Mammary microvascular endothelial cell (primary cell): ENCODE results near the gene SCN2B. TPM values are rescaled to one million over a fixed set of nuclear protein-coding genes. Genes with fewer than 3 reads are reported as not detected.

ENCODE experiments used
- total RNA-seq: library from RNA; depleted of rRNA; stranded (reverse); fragments of >200 nt; gene quantifications from 2 replicates; pipeline ENCODE4 v1.2.3, GENCODE V29; 2015

The SCN2B gene
- total RNA-seq, result not detected in 2 replicates

GRCh38 chr11:118175993-118176777, at the start of gene SCN2B:
Gene SCN2B, minus strand, starts transcription at chr11:118176639. Its CDS starts 208 bp downstream, at chr11:118176431.

DNA sequence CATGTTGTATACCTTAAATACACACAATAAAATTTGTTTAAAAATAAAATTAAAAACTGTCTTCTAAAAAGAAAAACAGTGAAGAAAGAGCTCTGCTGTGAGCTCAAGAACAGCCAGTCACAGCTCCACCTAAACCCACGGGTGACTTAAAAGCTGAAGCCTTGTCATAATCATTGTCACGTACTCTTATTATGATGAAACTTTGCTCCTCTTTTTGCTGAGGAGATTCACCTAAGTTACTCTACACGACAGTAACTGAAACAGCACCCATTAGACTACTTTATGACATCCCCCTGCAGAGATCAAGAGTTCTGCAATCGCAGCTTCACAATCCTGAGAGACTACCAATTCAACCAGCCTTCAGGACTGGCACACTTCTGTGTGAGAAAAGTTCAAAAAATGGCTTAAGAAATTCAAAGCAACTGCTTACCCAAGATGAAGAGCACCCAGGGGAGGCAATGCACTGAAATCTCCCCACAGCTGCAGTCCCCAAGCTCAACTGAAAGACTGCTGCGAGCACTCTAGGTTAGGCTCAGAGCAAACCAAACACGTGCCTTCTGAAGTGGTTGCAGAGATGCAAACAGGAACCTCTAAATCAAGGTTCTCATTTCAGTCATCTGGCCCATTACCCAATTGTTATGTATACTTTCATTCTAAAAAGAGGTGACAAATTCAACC, 48.2 kb upstream of the SCN2B start, which contains the start of gene JAML:
JAML (minus strand) TSS at position 501 of the 678 bp plus-strand sequence. CDS start 10,145 bp downstream, outside the sequence.

GRCh38 chr11:118152552-118153471, 23.6 kb downstream of the SCN2B start, which contains the start of gene SCN4B:
Gene SCN4B, minus strand, starts transcription at chr11:118152823. Its CDS starts 150 bp downstream, at chr11:118152673.

Other genes starting within 250 kb of the SCN2B start
- not detected in 2 replicates for gene TMPRSS13, start 247.2 kb downstream of the SCN2B start, total RNA-seq
- gene IL10RA, start 190.2 kb downstream of the SCN2B start, total RNA-seq, result 0.54 TPM in 1 of 2 replicates, not detected in the other
- gene TMPRSS4, start 99.6 kb downstream of the SCN2B start, total RNA-seq, result not detected in 2 replicates
- not detected in 2 replicates for gene SMIM35, start 89.7 kb downstream of the SCN2B start, total RNA-seq
- not detected in 2 replicates for gene SCN4B, start 23.8 kb downstream of the SCN2B start, total RNA-seq
- gene JAML, start 48.4 kb upstream of the SCN2B start, total RNA-seq, result not detected in 2 replicates
- gene MPZL3, start 75.7 kb upstream of the SCN2B start, total RNA-seq, result 7.3 and 8.4 TPM in 2 replicates
- gene MPZL2, start 87.7 kb upstream of the SCN2B start, total RNA-seq, result 129 and 135 TPM in 2 replicates
- gene CD3E, start 128.1 kb upstream of the SCN2B start, total RNA-seq, result not detected in 2 replicates
- gene CD3D, start 166.1 kb upstream of the SCN2B start, total RNA-seq, result not detected in 2 replicates
- gene CD3G, start 167.7 kb upstream of the SCN2B start, total RNA-seq, result not detected in 2 replicates
- 38.5 and 40.2 TPM in 2 replicates for gene UBE4A, start 183.0 kb upstream of the SCN2B start, total RNA-seq
- 56.3 and 64.4 TPM in 2 replicates for gene ATP5MG, start 225.0 kb upstream of the SCN2B start, total RNA-seq